GM18861 (cell line): ENCODE results near the gene CDKN2A.

ENCODE experiments used
- ATAC-seq: cut with Tn5 transposase; IDR thresholded peaks from one replicate; pipeline ENCODE4 v1.9.1; 2021; ENCODE audit not compliant: unreplicated experiment

The CDKN2A gene

DNA sequence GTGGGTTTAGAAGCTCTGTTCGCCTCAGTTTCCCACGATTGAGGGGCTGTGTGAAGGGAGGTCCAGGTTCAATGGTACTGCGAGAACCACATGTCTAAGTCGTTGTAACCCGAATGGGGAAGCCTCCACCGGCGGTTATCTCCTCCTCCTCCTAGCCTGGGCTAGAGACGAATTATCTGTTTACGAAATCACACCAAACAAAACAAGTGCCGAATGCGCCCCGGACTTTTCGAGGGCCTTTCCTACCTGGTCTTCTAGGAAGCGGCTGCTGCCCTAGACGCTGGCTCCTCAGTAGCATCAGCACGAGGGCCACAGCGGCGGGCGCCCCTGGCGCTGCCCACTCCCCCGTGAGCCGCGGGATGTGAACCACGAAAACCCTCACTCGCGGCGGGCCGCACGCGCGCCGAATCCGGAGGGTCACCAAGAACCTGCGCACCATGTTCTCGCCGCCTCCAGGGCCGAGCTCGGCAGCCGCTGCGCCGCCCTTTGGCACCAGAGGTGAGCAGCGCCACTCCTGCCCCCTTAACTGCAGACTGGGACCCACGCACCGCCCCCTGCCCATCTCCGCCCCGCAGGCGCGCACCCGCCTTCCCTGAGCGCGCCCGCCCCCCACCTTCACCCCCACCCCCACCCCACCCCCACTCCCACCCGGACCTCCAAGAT, at the start of gene CDKN2A:
Gene CDKN2A (minus strand): TSS at position 500 of the 663 bp plus-strand sequence.
- ATAC-seq = peak; percentile 41

DNA sequence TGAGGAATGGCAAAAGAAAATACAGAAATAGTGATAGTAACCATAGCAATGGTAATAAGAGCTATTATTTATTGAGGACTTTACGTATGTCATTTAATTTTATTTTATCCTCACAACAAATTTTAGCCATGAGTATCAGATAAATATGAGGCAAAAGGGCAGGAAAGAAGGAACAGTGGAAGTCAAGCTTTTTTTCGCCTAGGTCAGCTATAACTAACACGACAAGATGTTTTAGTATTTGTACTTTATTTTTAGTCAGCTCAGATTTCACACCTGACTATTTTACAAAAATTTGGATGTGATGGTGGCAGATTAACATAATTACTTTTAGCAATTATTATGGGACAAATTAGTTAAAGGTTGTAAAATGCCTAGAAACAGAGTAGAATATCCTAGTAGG, 49.7 kb upstream of the CDKN2A start:
- ATAC-seq = no peak

DNA sequence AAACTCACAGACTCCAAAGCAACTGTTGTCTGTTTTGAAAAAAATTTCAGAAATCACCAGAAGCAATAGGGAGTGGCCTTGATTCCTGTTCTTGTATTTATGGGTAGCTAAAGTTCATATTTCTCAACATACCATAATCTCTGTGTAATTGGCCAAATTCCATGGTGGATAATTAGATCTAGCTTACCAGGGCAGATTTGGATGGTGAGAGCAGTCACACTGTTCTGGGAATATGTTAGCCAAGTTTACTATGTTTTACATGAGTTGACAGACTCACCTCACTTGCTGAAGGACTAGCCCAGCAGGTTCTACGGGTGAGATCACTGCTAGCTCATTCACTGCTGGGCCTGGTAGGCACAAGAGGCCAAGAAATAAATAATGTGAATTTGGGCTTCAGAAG, 47.6 kb upstream of the CDKN2A start:
- ATAC-seq = no peak

DNA sequence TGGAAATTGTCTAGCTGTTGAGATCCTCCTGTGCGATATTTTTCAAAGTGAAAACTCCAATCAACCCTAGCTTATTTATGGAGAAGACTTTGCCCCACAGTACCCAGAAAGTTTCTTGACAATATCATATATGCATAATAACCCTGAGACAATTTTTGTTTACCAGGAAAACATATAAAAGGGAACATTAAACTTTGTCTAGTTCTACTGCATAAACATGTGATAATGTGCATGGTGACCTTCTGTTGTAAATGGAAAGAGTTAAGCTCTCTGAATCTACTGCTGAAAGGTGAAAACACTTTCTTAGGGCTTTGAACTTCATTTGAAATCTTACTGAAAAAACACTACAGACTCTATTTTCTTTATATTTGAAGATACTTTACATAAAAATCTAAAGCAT, 47.2 kb upstream of the CDKN2A start:
- ATAC-seq = no peak

DNA sequence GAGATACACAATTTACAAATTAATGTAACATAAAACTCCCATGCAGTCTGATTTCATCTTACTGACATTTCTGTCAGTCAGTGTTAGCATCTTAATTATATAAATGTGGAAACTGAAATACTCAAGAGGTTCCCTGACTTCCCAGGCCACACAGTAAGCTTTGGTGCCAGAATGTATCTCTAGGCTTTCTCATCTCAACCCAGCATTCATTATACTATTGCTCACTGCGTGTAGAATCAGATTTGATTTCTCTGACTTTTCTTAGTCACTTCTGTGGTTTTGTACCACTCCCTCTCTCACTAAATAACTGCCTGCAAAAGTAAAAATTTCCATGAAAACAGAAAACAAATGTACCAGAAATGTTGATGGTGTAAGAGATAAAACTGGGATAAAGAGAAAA, 46.6 kb upstream of the CDKN2A start:
- ATAC-seq = no peak

DNA sequence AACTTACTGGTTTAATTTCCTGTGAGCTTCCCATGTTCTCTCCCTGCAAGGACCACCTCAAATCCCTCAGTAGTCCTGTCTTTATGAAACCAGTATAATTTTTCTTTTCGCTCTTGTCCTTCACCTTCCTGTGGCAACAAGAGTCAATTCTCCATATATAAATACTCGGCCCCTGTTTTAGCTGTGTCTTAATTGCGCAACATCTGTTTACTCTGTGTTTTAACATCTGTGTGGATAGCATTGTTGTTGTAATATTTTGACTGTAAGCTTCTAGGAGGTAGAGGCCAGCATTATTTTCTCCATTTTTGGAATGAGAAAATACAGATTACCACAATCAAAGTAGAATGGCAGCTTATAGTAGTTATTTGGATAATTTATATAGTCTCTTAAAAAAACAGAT, 45.1 kb upstream of the CDKN2A start:
- ATAC-seq = no peak

DNA sequence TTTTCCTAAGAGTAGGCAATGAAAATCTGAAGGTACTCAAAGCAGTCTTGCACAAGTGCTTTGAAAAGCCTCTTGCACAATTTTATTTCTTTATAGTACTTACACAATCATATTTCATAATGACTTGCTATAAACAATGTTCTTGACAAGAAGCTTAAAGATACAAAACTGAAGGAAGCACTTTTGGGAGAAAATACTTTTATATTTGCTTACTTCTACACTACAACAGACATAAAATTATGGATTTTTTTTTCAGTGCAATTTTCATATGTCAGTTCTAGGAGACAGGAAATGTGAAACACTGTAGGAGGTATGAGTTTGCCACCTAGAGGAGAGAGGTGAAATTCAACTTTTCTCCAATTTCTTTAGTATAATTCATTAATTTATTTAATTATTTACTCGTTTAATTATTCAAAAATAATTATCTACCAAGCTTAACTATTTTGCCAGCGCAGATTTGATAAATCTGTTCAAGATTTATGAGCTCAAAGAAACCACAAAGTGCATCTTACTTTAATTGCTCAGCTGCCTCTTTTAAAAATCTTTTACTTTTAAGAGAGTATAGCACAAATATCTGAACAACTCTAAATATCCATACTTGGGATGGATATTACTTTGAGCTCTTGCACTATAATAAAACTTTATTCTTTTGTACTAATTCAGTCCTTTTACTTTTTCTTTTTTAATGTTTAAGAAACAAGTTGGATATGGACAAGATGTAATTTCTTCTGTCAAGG, 43.9 kb upstream of the CDKN2A start:
- ATAC-seq = peak; percentile 73

DNA sequence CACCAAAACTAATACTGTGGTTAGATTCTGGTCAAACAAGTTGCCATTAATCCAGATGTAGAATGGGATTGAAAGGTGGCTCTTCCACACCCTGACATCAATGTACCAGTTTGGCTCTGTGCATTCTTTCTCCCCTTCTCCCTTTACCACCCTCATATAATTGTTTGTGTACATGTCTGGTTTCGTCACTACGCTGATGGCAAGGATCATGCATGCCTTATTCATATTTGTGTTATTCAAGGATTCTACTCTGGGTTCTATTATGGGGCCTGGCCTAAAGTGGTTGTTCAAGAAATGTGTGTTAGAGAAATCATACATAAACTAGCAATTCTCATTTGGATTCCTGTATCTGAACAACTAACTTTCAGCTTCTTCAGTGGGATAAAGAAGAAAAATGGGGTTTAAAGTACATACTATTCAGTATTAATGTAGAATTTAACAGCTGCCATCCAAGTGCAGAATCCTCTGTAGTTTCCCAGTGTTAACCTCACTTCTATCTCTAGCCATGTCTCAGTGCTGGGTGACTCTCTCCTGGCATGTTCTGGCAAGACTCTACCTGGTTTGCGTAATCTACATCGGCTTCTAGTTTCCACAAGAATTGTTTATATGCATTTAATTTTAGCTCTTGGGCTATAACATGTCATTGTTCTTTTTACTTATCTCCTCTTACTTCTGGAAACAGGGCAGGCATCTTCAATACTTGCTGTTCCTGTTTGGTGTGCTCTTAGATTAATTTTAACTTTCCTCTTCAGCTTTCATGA, 42.9 kb upstream of the CDKN2A start:
- no peak for ATAC-seq

DNA sequence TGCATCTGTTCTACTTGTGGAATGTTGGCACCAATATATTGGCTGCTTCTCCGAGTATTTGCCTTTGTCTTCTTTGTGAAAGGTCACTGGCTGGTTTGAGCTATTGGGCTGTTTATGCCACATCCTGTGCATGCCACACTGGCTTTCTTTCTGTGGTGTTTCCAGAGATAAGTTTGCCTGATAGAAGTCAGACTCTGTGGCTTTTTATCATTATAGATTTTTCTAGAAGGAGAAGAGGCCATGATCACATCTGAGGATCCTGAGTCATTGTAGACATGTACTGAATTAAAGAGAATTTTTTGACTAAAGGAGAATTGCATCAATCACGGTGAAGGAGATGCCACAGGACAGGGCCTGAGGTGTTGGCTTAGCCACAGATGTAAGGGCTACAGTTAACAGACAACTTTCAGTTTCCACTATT, 41.4 kb upstream of the CDKN2A start:
- ATAC-seq = no peak

DNA sequence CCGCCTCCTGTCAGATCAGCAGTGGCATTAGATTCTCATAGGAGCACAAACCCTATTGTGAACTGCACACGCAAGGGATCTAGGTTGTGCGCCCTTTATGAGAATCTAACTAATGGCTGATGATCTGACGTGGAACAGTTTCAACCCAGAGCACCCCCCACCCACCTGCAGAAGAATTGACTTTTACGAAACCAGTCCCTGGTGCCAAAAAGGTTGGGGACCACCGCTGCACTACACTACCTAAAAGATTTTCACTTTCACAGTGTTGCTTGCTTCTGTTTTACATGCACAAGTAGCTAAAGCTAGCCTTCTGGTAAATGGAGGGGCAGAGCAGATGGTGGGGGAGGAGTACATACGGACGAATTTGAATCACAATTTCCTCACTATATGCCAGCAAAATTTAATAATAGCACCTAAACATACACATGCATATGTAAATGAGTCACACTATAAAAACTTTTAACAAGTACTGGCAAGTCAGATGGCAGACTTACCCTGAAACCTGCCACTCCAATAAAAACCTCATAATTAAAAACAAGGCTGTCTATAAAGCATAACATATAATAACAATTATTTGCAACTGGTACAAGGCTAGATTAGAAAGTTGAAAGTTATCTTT, 38.9 kb upstream of the CDKN2A start:
- no peak for ATAC-seq

DNA sequence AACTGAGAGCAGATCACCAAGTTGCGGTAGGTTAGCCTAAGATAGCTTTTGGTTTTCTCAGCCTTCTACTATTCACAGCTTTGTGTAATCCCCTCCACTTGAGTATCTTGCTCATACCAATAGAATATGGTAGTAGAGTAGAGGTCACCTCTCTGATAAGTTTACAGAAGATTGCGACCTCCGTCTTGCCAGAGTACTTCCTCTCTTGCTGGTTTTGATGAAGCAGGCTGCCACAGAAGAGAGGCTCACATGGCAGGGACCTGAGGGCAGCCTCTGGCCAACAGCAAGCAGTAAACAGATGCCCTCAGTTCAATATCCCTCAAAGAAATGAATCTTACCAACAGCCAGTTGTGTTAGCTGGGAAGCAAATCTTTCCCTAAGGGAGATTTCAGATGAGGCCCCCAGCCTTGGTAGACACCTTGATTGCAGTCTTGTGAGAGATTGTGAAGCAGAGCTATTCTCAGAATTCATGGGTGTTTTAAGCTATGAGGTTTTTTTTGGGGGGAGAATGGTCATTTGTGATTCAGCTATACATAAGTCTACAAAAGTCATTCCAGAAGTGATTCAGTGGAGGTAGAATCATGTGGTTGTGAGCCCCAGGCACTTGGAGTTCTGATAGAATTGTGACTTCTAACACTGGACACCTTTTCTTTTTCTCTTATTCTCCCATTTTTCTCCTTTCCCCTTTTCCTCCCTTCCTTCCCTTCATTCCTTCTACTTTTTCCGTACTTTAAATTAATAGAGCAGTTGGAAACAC, 37.6 kb upstream of the CDKN2A start:
- no peak for ATAC-seq

DNA sequence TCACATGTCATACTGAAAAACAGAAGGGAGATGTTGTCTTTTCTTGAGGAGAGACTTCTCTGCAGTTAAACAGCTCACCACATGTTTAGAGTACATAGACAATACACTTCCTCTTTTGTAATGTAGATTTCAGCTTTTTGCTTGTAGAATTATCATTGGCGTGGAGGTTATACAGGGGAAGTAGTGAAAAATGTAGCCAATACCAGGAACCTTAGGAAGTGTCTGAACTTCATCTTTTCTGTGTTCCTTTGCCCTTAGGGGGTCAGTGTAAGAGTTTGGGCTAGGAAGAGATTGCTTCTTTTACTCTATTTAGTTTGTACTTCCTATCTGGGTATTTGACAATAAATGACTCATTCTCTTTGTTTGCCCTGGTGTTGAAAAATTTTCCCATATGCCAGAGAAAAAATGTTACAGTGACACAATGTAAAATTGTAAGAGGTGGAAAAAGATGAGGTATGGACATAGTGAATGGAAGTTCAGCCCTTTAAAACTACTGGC, 36.0 kb upstream of the CDKN2A start:
- ATAC-seq = peak; percentile 89

DNA sequence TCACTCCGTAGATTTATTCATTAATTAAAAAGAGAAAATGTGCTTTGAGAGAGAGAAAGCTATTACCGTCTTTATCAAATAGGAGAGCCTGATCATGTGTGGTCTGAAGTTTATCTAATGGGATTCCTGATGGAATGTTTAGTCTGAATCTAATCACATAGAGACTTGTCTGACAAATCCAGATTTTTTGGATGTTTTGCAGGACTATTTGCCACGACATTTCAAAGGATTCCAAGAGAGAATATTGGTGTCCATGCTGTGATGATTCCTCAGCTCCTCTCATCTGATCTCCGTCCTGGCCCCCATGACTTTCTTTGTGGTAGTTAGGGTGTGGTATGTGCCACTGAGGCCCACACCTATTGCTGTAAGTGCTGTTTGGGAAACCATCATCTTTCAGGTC, 35.0 kb upstream of the CDKN2A start:
- no peak for ATAC-seq

DNA sequence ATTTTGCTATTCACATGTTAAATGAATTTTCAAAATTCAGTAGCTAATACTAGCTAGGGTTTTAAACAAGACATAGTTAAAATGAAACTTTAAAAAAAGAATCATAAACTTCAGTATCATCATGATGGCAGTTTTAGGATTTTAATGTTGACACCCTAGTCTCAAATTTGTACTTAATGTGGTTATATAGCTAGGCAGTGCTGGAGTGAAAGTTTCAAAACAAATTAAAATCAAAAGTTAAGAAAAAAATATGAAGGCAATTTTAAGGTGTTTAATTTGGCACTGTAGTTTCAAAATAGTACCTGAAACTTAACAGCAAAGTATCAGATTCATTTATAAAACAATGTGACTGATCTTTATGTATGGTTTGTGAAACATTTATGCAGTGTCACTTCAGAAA, 34.2 kb upstream of the CDKN2A start:
- ATAC-seq = no peak

DNA sequence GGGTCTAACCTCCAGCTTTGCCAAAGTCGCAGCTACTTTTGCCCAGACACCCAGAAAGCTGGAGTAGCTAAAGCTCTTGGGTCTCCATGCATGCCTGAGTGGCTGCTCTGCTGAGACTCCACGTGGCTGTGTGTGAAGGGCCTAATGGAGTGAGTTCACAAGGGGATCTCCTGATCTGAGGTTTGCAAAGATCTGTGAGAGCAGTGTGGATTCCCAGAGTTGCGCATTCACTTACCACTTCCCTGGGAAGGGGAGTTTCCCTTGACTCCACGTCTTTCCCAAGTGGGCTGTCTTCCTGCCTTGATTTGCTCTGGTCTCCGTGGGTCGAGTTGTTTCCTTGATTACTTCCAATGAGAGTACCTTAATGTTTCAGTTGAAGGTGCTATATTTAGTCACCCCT, 32.5 kb upstream of the CDKN2A start:
- no peak for ATAC-seq

DNA sequence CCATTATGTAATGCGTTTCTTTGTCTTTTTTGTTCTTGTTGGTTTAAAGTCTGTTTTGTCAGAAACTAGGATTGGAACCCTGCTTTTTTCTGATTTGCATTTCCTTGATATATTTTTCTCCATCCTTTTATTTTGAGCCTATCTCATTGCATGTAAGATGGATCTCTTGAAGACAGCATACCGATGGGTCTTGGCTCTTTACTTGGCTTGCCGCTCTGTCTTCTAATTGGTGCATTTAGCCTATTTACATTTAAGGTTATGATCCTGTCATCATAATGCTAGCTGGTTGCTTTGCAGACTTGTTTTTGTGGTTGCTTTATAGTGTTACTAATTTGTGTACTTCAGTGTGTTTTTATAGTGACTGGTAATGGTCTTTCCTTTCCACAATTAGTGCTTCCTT, 28.2 kb upstream of the CDKN2A start:
- no peak for ATAC-seq

DNA sequence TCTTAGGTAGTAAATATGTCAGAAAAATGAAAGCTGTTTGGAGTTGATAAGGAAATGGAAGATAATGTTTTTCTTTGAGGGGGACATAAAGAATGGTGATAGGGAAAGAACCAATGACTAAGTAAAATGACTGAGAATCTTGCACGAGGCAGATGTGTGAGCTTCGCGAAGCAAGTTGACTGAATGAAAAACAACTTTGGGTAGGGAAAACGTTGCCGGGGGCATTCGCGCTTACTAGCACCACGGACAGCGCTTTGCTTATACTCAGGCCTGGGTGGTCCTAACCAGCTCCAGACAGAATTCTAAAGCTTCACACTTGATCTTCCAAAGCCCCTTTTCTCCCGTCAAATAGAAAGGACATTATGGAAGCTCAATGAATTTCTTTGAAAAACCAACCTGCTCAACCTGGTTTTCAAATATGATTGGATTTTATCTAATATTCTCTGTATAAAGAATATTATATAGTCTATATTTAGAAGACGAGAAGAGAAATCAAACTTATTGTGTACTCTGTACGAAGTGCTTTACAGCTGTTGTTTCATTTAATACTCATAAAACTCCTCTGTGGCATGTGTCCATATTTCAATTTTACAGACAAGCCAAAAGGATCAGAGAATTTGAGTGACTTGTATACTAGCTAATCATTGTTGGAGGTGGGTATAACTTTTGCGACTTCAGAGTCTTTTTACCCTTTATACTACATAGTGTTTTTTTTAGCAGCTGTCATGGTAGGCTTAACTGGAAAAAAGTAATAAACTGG, 16.9 kb upstream of the CDKN2A start:
- ATAC-seq = no peak

DNA sequence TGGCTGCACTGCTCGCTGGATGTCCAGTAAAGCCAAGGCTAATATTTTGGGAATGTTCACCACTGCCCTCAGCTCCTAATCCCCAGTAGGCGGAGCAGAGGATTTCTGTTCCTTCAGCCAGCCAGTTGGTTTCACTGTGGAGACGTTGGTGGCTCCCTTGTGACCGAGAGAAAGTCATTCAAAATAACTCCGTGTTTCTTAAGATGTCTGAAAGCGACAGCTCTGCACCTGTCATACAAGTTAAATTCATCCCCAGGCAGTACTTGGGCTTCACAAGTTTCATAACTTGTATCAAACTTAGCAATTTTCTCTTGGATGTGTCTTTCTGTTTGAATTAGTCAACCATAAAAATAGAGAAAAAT, 15.3 kb upstream of the CDKN2A start:
- ATAC-seq = no peak

DNA sequence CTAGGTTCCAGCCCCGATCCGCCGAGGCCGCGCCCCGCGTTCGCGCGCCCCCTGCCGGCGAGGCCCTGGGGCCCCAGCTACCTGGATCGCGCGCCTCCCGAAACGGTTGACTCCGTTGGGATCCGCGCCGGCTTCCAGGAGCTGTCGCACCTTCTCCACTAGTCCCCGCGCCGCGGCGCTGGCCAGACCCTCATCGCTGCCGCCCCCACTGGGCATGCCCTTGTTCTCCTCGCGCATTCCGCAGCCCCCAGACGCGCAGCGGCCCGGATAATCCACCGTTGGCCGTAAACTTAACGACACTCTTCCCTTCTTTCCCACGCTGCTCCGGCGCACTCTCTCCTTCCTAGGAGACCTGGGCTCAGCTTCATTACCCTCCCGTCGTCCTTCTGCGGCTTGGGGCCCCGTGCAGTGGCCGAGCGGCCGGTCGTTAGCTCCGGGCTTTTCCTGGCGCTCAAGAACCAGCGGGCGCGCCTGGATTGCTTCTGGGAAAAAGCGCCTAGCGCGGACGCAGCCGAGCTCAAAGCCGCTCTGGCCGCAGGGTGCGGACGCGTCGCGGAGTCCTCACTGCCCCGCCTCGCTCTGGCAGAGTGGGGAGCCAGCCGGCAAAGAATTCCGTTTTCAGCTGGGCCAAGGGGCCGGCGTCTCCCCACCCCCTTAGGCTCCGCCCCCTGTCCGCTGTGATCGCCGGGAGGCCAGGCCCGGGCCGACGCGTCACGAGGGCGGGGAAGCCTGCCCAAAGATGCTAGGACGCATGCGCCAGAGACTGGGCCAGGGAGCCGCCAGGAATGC, 14.7 kb upstream of the CDKN2A start, which contains the start of gene CDKN2B:
Gene CDKN2B (minus strand): TSS at position 589 of the 789 bp plus-strand sequence. CDS start 352 bp downstream, at position 237.
- peak; percentile 61 for ATAC-seq
